PFSK-1 (cell line): ENCODE results near the gene SCN8A.

Experiments
- FOXP2 ChIP-seq: optimal IDR thresholded peaks from 2 replicates; pipeline ENCODE3; 2011; ENCODE audit warnings: borderline replicate concordance, control low read depth, inconsistent platforms; ENCODE audit not compliant: insufficient read depth; ENCODE audit errors: extremely low read length, extremely low read depth
- POLR2AphosphoS5 ChIP-seq: IDR thresholded peaks from 2 replicates; pipeline ENCODE4 v1.6.1; 2012; ENCODE audit warnings: low read depth, mild to moderate bottlenecking, control low read depth, low read length, moderate library complexity
- SIN3A ChIP-seq: IDR thresholded peaks from 2 replicates; pipeline ENCODE4 v1.6.1; 2012; ENCODE audit warnings: mild to moderate bottlenecking, low read length, moderate library complexity, borderline replicate concordance; ENCODE audit not compliant: insufficient read depth
- TAF1 ChIP-seq: IDR thresholded peaks from 2 replicates; pipeline ENCODE4 v1.6.1; 2012; ENCODE audit warnings: low read length, control low read depth, borderline replicate concordance; ENCODE audit not compliant: insufficient read depth
- TF ChIP-seq, protein P1 (sequence below), 2 experiments: IDR thresholded peaks; 2 replicates each; pipeline versions ENCODE4 v1.6.1 to v1.8.0; 2011 to 2012; ENCODE audit warnings: low read depth in 2 of 2, low read length in 2 of 2, control low read depth in 1 of 2, inconsistent platforms in 1 of 2, mild to moderate bottlenecking in 1 of 2, moderate library complexity in 1 of 2; ENCODE audit not compliant: insufficient read depth in 1 of 2

DNA sequence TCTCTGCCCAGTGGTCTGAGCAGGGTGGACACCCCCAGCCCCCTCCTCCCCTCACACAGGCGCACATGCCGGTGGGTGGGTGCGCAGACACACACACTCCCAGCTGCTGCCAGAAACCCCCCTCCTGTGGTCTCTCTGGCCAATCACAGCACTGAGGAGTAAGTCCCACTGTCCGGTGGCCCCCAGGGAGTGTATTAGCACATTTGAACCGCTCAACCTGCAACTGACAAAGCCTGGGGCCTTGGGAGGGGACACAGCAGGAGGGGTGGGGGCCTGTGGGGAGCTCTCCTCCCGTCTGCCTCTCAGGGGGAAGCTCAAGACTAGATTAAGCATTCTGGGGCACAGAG, 245.8 kb downstream of the SCN8A start:
- TF ChIP-seq POLR2AphosphoS5: no peak
- no peak for TF ChIP-seq TAF1
- TF ChIP-seq, protein P1, sequence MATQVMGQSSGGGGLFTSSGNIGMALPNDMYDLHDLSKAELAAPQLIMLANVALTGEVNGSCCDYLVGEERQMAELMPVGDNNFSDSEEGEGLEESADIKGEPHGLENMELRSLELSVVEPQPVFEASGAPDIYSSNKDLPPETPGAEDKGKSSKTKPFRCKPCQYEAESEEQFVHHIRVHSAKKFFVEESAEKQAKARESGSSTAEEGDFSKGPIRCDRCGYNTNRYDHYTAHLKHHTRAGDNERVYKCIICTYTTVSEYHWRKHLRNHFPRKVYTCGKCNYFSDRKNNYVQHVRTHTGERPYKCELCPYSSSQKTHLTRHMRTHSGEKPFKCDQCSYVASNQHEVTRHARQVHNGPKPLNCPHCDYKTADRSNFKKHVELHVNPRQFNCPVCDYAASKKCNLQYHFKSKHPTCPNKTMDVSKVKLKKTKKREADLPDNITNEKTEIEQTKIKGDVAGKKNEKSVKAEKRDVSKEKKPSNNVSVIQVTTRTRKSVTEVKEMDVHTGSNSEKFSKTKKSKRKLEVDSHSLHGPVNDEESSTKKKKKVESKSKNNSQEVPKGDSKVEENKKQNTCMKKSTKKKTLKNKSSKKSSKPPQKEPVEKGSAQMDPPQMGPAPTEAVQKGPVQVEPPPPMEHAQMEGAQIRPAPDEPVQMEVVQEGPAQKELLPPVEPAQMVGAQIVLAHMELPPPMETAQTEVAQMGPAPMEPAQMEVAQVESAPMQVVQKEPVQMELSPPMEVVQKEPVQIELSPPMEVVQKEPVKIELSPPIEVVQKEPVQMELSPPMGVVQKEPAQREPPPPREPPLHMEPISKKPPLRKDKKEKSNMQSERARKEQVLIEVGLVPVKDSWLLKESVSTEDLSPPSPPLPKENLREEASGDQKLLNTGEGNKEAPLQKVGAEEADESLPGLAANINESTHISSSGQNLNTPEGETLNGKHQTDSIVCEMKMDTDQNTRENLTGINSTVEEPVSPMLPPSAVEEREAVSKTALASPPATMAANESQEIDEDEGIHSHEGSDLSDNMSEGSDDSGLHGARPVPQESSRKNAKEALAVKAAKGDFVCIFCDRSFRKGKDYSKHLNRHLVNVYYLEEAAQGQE (IDR thresholded peaks at IDR 0.05; ENCODE audit: insufficient read depth in 1 of 2, low read depth in 2 of 2, low read length in 2 of 2): no peak
- no peak for TF ChIP-seq SIN3A
- TF ChIP-seq FOXP2: no peak
